CD14-positive monocyte (primary cell): ENCODE measurements around the gene ST3GAL3. TPM values are rescaled to one million over a fixed set of nuclear protein-coding genes. Genes with fewer than 3 reads are reported as not detected.

Source experiments
- DNase-seq, 3 donors: peaks; one replicate each; pipeline ENCODE4 v3.0.0-alpha.2; 2011 to 2022
- H2AFZ ChIP-seq: 2 replicates; pipeline ENCODE4 v1.6.0; 2012; ENCODE audit warnings: mild to moderate bottlenecking, low read depth, low read length, inconsistent platforms; ENCODE audit not compliant: insufficient read depth, poor library complexity, severe bottlenecking
- H3K27ac ChIP-seq, 2 donors: 1 replicate in 1 of 2; 2 replicates in 1 of 2; pipeline ENCODE4 v1.5.1; 2012 to 2013; ENCODE audit warnings: low read length in 2 of 2, control low read depth in 1 of 2, inconsistent platforms in 1 of 2, low read depth in 1 of 2, mild to moderate bottlenecking in 1 of 2
- H3K27me3 ChIP-seq, 2 donors: one replicate each; pipeline versions ENCODE4 v1.6.0 to v1.6.1; 2011 to 2013; ENCODE audit warnings: low read length in 2 of 2; ENCODE audit not compliant: control insufficient read depth in 2 of 2, insufficient read depth in 2 of 2
- H3K36me3 ChIP-seq, 2 donors: replicated peaks in 1 of 2; 1 replicate in 1 of 2; 2 replicates in 1 of 2; pipeline versions ENCODE4 v1.5.1 to v1.6.1; 2012 to 2013; ENCODE audit warnings: low read length in 2 of 2, control low read depth in 1 of 2, inconsistent platforms in 1 of 2, mild to moderate bottlenecking in 1 of 2; ENCODE audit not compliant: insufficient read depth in 2 of 2, control insufficient read depth in 1 of 2
- H3K4me1 ChIP-seq, 2 donors: 1 replicate in 1 of 2; 2 replicates in 1 of 2; pipeline versions ENCODE4 v1.5.1 to v1.6.1; 2012 to 2013; ENCODE audit warnings: low read length in 2 of 2, control low read depth in 1 of 2, inconsistent platforms in 1 of 2, mild to moderate bottlenecking in 1 of 2, moderate library complexity in 1 of 2; ENCODE audit not compliant: insufficient read depth in 2 of 2, control insufficient read depth in 1 of 2
- H3K4me2 ChIP-seq: replicated peaks from 2 replicates; pipeline ENCODE3; 2012; ENCODE audit warnings: low read length, moderate library complexity, mild to moderate bottlenecking; ENCODE audit not compliant: poor library complexity, severe bottlenecking; ENCODE audit errors: extremely low read depth
- H3K4me3 ChIP-seq, 3 experiments: fragments of 200-600 bp in 1 of 3; sonication (generic) in 1 of 3; replicated peaks in 1 of 3; 1 replicate in 2 of 3; 2 replicates in 1 of 3; pipeline ENCODE4 v1.5.1; 2011 to 2013; ENCODE audit warnings: low read length in 3 of 3, mild to moderate bottlenecking in 3 of 3, control low read depth in 2 of 3, low read depth in 2 of 3, inconsistent platforms in 1 of 3, moderate library complexity in 1 of 3
- H3K79me2 ChIP-seq: 2 replicates; pipeline ENCODE4 v1.6.0; 2012; ENCODE audit warnings: mild to moderate bottlenecking, control low read depth, inconsistent platforms, low read length, moderate library complexity; ENCODE audit not compliant: insufficient read depth
- H3K9ac ChIP-seq: 2 replicates; pipeline ENCODE4 v1.6.0; 2017; ENCODE audit warnings: low read length, mild to moderate bottlenecking; ENCODE audit not compliant: insufficient read depth, poor library complexity, severe bottlenecking
- H3K9me3 ChIP-seq, 2 donors: replicated peaks in 1 of 2; 1 replicate in 1 of 2; 2 replicates in 1 of 2; pipeline versions ENCODE4 v1.5.1 to v1.6.1; 2012 to 2013; ENCODE audit warnings: low read length in 2 of 2, control low read depth in 1 of 2; ENCODE audit not compliant: control insufficient read depth in 1 of 2, insufficient read depth in 1 of 2
- H4K20me1 ChIP-seq: 2 replicates; pipeline ENCODE4 v1.6.0; 2012; ENCODE audit warnings: mild to moderate bottlenecking, low read length, control low read depth, moderate library complexity; ENCODE audit not compliant: insufficient read depth
- H3K27ac Mint-ChIP-seq, 7 donors: one replicate each; pipeline ENCODE4 v1.8.0; 2020; ENCODE audit warnings: mild to moderate bottlenecking in 7 of 7, mixed read lengths in 7 of 7, moderate library complexity in 6 of 7, inconsistent platforms in 2 of 7
- H3K27me3 Mint-ChIP-seq, 3 donors: one replicate each; pipeline ENCODE4 v1.8.0; 2021 to 2022; ENCODE audit warnings: low read depth in 3 of 3, mild to moderate bottlenecking in 3 of 3, mixed read lengths in 3 of 3, moderate library complexity in 3 of 3, inconsistent platforms in 1 of 3
- H3K36me3 Mint-ChIP-seq, 2 donors: one replicate each; pipeline ENCODE4 v1.8.0; 2020; ENCODE audit warnings: mixed read lengths in 2 of 2, inconsistent platforms in 1 of 2, mild to moderate bottlenecking in 1 of 2
- H3K4me1 Mint-ChIP-seq: one replicate; pipeline ENCODE4 v1.8.0; 2020; ENCODE audit warnings: mild to moderate bottlenecking, mixed read lengths
- H3K4me3 Mint-ChIP-seq, 2 donors: one replicate each; pipeline ENCODE4 v1.8.0; 2020; ENCODE audit warnings: mild to moderate bottlenecking in 2 of 2, mixed read lengths in 2 of 2, moderate library complexity in 1 of 2
- H3K9me3 Mint-ChIP-seq, 7 donors: one replicate each; pipeline ENCODE4 v1.8.0; 2020 to 2022; ENCODE audit warnings: mixed read lengths in 7 of 7, mild to moderate bottlenecking in 6 of 7, moderate library complexity in 6 of 7, inconsistent platforms in 2 of 7
- WGBS: methylation state at CpG from one replicate; pipeline ENCODE4 v1.1.5; 2013; ENCODE audit warnings: missing lambda C conversion rate; ENCODE audit not compliant: insufficient coverage; 5-methylcytosine and 5-hydroxymethylcytosine counted together
- intact Hi-C, 2 donors: fragments of 100-400 bp; cut with micrococcal nuclease; formaldehyde crosslinking; loops; one replicate each; pipeline versions ENCODE4 v1.15.0 to v1.15.1; 2023
- polyA plus RNA-seq, 3 donors: library from polyadenylated mRNA; depleted of rRNA in 1 of 3; unstranded in 2 of 3; stranded (reverse) in 1 of 3; fragments of 300-500 nt in 2 of 3; fragments of >200 nt in 1 of 3; fragmentation: Illumina TruSeq in 2 of 3; gene quantifications; 1 replicate in 2 of 3; 2 replicates in 1 of 3; pipeline ENCODE4 v1.2.3, GENCODE V29; 2012 to 2021
- TF ChIP-seq, protein P1 (sequence below): fragments of 200-600 bp; IDR thresholded peaks from one replicate; pipeline ENCODE4 v1.8.0; 2022; ENCODE audit warnings: antibody characterized with exemption, mild to moderate bottlenecking

Gene ST3GAL3
- polyA plus RNA-seq, 3 donors, result 1.6 to 4.5 (median 2.1) TPM

DNA sequence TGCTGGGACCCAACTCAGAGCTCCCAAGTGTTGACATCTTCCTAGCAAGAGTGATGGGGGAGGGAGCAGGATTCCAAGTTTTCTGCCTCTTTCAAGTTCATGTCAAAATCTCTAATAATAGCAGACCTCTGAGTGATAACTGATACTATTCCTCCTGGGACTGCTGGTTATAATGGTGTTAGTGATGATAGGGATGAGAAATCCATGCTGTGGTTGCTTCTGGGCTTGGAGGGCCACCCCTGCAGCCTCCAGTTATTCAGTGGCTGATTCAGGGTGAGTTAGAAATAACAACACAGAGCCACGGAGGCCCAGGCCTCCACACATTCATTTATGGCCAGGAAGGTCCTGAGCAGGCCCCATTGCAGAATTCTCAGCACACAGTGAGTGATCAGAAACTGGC lies 185.7 kb downstream of the ST3GAL3 start:
- intact Hi-C loops, result no loop called here
- no peak overlapping the region for H2AFZ ChIP-seq
- peaks cover 14 to 37% of the 10 kb centered on the region in 2 donors for H3K36me3 ChIP-seq
- no peaks in the 10 kb centered on the region for H3K9me3 ChIP-seq
- H3K27me3 Mint-ChIP-seq, result no peaks in the 10 kb centered on the region
- H3K4me1 ChIP-seq, result no peaks in the 10 kb centered on the region
- no peak overlapping the region for H3K4me3 ChIP-seq
- 100% methylated on average over 1 of the region's 1 CpG for WGBS
- no peaks in the 10 kb centered on the region for H3K27me3 ChIP-seq
- no peak for DNase-seq
- H3K27ac Mint-ChIP-seq, result no peak overlapping the region
- H4K20me1 ChIP-seq, result no peaks in the 10 kb centered on the region
- peaks cover 33 to 37% of the 10 kb centered on the region in 2 donors for H3K36me3 Mint-ChIP-seq
- no peak overlapping the region for H3K4me3 Mint-ChIP-seq
- H3K27ac ChIP-seq, result no peak overlapping the region
- TF ChIP-seq, protein P1, sequence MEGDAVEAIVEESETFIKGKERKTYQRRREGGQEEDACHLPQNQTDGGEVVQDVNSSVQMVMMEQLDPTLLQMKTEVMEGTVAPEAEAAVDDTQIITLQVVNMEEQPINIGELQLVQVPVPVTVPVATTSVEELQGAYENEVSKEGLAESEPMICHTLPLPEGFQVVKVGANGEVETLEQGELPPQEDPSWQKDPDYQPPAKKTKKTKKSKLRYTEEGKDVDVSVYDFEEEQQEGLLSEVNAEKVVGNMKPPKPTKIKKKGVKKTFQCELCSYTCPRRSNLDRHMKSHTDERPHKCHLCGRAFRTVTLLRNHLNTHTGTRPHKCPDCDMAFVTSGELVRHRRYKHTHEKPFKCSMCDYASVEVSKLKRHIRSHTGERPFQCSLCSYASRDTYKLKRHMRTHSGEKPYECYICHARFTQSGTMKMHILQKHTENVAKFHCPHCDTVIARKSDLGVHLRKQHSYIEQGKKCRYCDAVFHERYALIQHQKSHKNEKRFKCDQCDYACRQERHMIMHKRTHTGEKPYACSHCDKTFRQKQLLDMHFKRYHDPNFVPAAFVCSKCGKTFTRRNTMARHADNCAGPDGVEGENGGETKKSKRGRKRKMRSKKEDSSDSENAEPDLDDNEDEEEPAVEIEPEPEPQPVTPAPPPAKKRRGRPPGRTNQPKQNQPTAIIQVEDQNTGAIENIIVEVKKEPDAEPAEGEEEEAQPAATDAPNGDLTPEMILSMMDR, result no peak
- H3K79me2 ChIP-seq, result no peaks in the 10 kb centered on the region
- H3K4me2 ChIP-seq, result no peak overlapping the region
- H3K9ac ChIP-seq, result no peak overlapping the region
- H3K4me1 Mint-ChIP-seq, result no peaks in the 10 kb centered on the region
- no peaks in the 10 kb centered on the region for H3K9me3 Mint-ChIP-seq

DNA sequence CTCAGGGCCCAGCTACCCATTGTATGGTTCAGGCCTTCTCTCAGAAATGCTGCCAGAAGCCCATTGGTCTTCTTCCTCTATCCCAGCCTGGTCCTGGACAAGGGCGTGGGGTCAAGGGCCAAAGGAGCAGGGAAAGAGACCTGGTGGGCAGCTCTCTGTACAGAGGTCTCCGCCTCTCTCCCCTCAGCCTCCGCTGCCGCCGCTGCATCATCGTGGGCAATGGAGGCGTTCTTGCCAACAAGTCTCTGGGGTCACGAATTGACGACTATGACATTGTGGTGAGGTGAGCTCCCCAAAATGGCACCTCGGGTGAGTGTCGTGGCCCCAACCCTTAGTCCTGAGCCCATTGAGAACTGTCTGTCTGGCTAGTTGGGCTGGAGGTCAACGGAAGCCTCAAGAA lies 191.6 kb downstream of the ST3GAL3 start:
- Histone ChIP-seq H3K36me3 (peaks cover 31 to 69% of the 10 kb centered on the region in 2 donors), H3K9ac (no peak overlapping the region), H3K27me3 (no peaks in the 10 kb centered on the region), H3K9me3 (no peaks in the 10 kb centered on the region), H3K4me1 (no peaks in the 10 kb centered on the region), H3K27ac (no peak overlapping the region), H3K79me2 (no peaks in the 10 kb centered on the region), H3K4me2 (no peak overlapping the region), H2AFZ (no peak overlapping the region), H3K4me3 (no peak overlapping the region), H4K20me1 (no peaks in the 10 kb centered on the region)
- Mint-ChIP-seq H3K9me3 (peaks cover 0 to 4% (median 0%) of the 10 kb centered on the region in 7 donors), H3K27me3 (no peaks in the 10 kb centered on the region), H3K4me1 (no peaks in the 10 kb centered on the region), H3K36me3 (peaks cover 56 to 71% of the 10 kb centered on the region in 2 donors), H3K27ac (no peak overlapping the region), H3K4me3 (no peak overlapping the region)
- WGBS, result 99% methylated on average over 10 of the region's 12 CpGs
- no peak for DNase-seq
- intact Hi-C loops, result no loop called here
- TF ChIP-seq, protein P1, result no peak
